Endothelial cell (in vitro differentiated cells): ENCODE measurements around the gene HDHD5. TPM values are rescaled to one million over a fixed set of nuclear protein-coding genes. Genes with fewer than 3 reads are reported as not detected.
"Not testable (repeated sequence)": the region's sequence is repeated elsewhere in the genome, so short reads cannot be mapped to it uniquely, and the experiment has no call there.

ENCODE experiments used
- DNase-seq: peaks from one replicate; pipeline ENCODE4 v3.0.0; 2021; ENCODE audit warnings: low spot score
- H3K27ac Mint-ChIP-seq: one replicate; pipeline ENCODE4 v1.8.0; 2021; ENCODE audit warnings: mixed read lengths, inconsistent platforms; ENCODE audit not compliant: unreplicated experiment
- H3K27me3 Mint-ChIP-seq: one replicate; pipeline ENCODE4 v1.8.0; 2021; ENCODE audit warnings: mild to moderate bottlenecking, moderate library complexity, mixed read lengths, inconsistent platforms; ENCODE audit not compliant: unreplicated experiment
- H3K36me3 Mint-ChIP-seq: one replicate; pipeline ENCODE4 v1.8.0; 2021; ENCODE audit warnings: mild to moderate bottlenecking, low read depth, mixed read lengths, inconsistent platforms; ENCODE audit not compliant: unreplicated experiment
- H3K4me1 Mint-ChIP-seq: one replicate; pipeline ENCODE4 v1.8.0; 2021; ENCODE audit warnings: mild to moderate bottlenecking, mixed read lengths, inconsistent platforms; ENCODE audit not compliant: unreplicated experiment
- H3K4me3 Mint-ChIP-seq: one replicate; pipeline ENCODE4 v1.8.0; 2021; ENCODE audit warnings: mild to moderate bottlenecking, mixed read lengths, inconsistent platforms; ENCODE audit not compliant: unreplicated experiment
- H3K9me3 Mint-ChIP-seq: one replicate; pipeline ENCODE4 v1.8.0; 2021; ENCODE audit warnings: mixed read lengths, inconsistent platforms; ENCODE audit not compliant: unreplicated experiment
- CTCF ChIP-seq: fragments of 200-600 bp; sonication (generic); IDR thresholded peaks from one replicate; pipeline ENCODE4 v1.5.0; 2021; ENCODE audit warnings: antibody characterized with exemption; ENCODE audit not compliant: unreplicated experiment
- total RNA-seq: library from RNA; stranded (reverse); fragmentation: NEBNext Ultra II Directional; extraction: Animal tissue kit (Norgen Biotek cat#: 25700); gene quantifications from one replicate; pipeline ENCODE4 v1.2.1, GENCODE V29; 2021; ENCODE audit not compliant: unreplicated experiment

HDHD5 gene
- total RNA-seq, 1 donor from 2014 or later, result 60.5 TPM

- no peak for TF ChIP-seq CTCF
- no peak for DNase-seq
- Mint-ChIP-seq H3K36me3 (peaks cover 5% of the 10 kb centered on the region), H3K27me3 (peaks cover 4% of the 10 kb centered on the region), H3K4me1 (peaks cover 22% of the 10 kb centered on the region), H3K27ac (no peak overlapping the region), H3K4me3 (peak overlapping the region; percentile 87), H3K9me3 (no peaks in the 10 kb centered on the region)
Measured at GRCh38 chr22:17157714-17158113, 1.4 kb downstream of the HDHD5 start.

DNA sequence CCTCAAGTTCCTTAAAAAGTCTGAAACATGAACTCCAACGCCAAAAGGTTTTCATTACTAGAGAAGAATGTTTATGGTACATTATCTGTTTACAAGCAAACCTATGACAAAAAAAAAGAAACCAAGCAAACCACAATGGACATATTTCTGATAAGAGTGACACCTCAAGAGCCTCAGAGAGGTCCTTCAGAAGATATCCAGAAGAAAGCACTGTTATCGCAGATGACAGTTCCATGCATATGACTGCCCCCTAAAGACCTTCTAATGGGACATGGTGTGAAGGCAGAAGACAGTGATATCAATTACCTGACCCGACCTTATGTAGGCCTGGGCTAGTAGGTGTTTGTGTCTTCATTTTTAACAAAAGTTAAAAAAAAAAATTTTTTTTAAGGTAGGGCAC, 3.1 kb downstream of the HDHD5 start:
- Mint-ChIP-seq H3K27ac (no peak overlapping the region), H3K9me3 (no peaks in the 10 kb centered on the region), H3K36me3 (peaks cover 10% of the 10 kb centered on the region), H3K27me3 (peaks cover 4% of the 10 kb centered on the region), H3K4me3 (no peak overlapping the region), H3K4me1 (peaks cover 30% of the 10 kb centered on the region)
- no peak for DNase-seq
- TF ChIP-seq CTCF, result no peak

DNA sequence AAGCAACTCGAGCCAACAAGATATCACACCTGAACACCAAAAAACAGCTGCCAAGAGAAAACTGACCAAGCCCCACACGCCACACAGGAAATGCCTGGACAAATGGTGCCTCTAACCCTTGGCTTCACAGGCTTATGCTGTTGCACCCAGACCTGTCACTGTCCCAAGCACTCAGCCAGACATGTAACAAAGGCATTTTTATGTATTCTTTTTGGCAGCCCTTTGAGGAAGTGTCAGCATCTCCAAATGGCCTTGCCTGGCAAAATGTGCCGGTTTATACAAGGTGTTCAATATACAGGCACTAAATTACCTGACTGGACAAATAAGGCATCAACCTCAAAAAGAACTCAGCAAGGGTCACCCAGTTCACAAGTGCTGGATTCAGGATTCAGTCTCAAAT, 6.1 kb downstream of the HDHD5 start:
- Mint-ChIP-seq H3K4me3 (no peak overlapping the region), H3K27ac (no peak overlapping the region), H3K9me3 (no peaks in the 10 kb centered on the region), H3K36me3 (peaks cover 10% of the 10 kb centered on the region), H3K27me3 (peaks cover 3% of the 10 kb centered on the region), H3K4me1 (peaks cover 24% of the 10 kb centered on the region)
- DNase-seq, result no peak
- TF ChIP-seq CTCF, result no peak

DNA sequence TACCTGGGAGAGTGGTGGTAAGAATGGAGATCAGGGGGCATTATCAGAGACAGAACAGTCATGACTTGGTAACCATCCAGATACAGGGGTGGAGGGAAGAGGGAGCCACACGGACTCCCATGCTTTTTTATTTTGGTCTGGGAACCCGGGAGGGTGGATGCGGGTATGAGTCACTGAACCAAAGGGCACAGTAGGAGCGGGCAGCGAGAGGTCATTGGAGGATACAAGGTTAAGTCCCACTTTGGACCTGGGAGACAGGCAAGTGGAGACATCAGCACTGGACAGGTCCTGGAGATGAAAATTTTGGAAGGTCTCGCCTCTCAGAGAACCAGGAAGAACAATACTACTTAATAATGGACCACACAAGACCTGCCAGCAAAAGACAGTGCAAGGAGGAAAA, 6.7 kb downstream of the HDHD5 start:
- TF ChIP-seq CTCF, result no peak
- no peaks in the 10 kb centered on the region for H3K9me3 Mint-ChIP-seq
- DNase-seq, result no peak
- H3K4me3 Mint-ChIP-seq, result peak overlapping the region; percentile 19
- peaks cover 16% of the 10 kb centered on the region for H3K36me3 Mint-ChIP-seq
- peaks cover 25% of the 10 kb centered on the region for H3K4me1 Mint-ChIP-seq
- peak overlapping the region; percentile 6 for H3K27ac Mint-ChIP-seq
- H3K27me3 Mint-ChIP-seq, result peaks cover 7% of the 10 kb centered on the region

- H3K36me3 Mint-ChIP-seq, result peaks cover 17% of the 10 kb centered on the region
- H3K27me3 Mint-ChIP-seq, result peaks cover 8% of the 10 kb centered on the region
- H3K4me3 Mint-ChIP-seq, result no peak overlapping the region
- no peak for TF ChIP-seq CTCF
- no peak for DNase-seq
- no peaks in the 10 kb centered on the region for H3K9me3 Mint-ChIP-seq
- peaks cover 22% of the 10 kb centered on the region for H3K4me1 Mint-ChIP-seq
- H3K27ac Mint-ChIP-seq, result no peak overlapping the region
Measured at GRCh38 chr22:17149076-17149815, 9.8 kb downstream of the HDHD5 start.

DNA sequence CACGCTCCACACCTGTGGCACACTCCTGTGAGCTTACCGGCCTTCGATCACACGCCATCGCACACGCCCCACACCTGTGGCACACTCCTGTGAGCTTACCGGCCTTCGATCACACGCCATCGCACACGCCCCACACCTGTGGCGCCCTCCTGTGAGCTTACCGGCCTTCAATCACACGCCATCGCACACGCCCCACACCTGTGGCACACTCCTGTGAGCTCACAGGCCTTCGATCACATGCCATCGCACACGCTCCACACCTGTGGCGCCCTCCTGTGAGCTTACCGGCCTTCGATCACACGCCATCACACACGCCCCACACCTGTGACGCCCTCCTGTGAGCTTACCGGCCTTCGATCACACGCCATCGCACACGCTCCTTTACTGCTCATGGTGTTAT, 11.6 kb downstream of the HDHD5 start:
- DNase-seq, H3K27ac Mint-ChIP-seq, H3K27me3 Mint-ChIP-seq, H3K9me3 Mint-ChIP-seq: not testable (repeated sequence)
- Mint-ChIP-seq H3K36me3 (peaks cover 29% of the 10 kb centered on the region), H3K4me1 (peaks cover 15% of the 10 kb centered on the region), H3K4me3 (peak overlapping the region; percentile 72)
